ENCODE data around the gene EIPR1.

DNA sequence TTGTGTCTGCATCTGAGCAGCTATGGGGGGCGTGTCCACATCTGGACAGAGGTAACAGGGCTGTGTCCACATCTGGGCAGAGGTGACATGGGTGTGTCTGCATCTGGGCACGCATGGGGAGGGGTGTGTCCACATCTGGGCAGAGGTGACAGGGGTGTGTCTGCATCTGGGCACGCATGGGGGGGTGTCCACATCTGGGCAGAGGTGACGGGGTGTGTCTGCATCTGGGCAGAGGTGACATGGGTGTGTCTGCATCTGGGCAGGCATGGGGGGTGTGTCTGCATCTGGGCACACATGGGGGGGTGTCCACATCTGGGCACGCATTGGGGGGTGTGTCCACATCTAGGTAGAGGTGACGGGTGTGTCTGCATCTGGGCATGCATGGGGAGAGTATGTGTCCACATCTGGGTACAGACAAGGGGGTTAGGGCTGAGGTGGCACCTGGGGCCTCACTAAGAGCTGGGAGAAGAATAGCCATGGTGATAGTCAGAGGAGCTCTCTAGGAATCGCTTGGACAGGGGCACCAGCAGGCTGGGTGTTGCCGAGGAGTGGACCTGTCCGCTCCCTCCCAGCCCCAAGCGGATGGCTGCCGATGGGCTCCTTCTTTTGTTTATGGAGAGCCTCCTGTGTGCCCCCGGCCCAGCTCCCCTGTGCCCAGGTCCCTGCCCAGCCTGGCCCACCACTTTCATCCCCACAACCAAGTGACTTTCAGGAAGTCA, 177.8 kb downstream of the EIPR1 start:
- TF ChIP-seq, protein P1, sequence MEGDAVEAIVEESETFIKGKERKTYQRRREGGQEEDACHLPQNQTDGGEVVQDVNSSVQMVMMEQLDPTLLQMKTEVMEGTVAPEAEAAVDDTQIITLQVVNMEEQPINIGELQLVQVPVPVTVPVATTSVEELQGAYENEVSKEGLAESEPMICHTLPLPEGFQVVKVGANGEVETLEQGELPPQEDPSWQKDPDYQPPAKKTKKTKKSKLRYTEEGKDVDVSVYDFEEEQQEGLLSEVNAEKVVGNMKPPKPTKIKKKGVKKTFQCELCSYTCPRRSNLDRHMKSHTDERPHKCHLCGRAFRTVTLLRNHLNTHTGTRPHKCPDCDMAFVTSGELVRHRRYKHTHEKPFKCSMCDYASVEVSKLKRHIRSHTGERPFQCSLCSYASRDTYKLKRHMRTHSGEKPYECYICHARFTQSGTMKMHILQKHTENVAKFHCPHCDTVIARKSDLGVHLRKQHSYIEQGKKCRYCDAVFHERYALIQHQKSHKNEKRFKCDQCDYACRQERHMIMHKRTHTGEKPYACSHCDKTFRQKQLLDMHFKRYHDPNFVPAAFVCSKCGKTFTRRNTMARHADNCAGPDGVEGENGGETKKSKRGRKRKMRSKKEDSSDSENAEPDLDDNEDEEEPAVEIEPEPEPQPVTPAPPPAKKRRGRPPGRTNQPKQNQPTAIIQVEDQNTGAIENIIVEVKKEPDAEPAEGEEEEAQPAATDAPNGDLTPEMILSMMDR (conservative IDR thresholded peaks at IDR 0.05 in 1 of 2, IDR thresholded peaks at IDR 0.05 in 1 of 2; ENCODE audit: extremely low read depth in 1 of 2, insufficient read depth in 1 of 2, low read depth in 1 of 2, low read length in 2 of 2), result no peak
- TF ChIP-seq EZH2 (IDR thresholded peaks at IDR 0.05; ENCODE audit: borderline replicate concordance, low read length), result no peak

Data from mammary epithelial cell (primary cell).